OCI-LY3 (cell line): ENCODE data around the gene TUBB8B.
"Not testable (repeated sequence)": the region's sequence is repeated elsewhere in the genome, so short reads cannot be mapped to it uniquely, and the experiment has no call there.

Source experiments
- EZH2phosphoT487 ChIP-seq: fragments of 200-600 bp; shearing (Covaris generic); IDR thresholded peaks from 2 replicates; pipeline ENCODE4 v1.6.1; 2018; ENCODE audit warnings: antibody characterized with exemption, mixed run types, low read depth
- TF ChIP-seq, protein P1 (sequence below): fragments of 200-600, 300-600 bp; sonication (generic); IDR thresholded peaks from 2 replicates; pipeline ENCODE4 v1.5.1; 2014; ENCODE audit warnings: antibody characterized with exemption, low read length, low read depth

DNA sequence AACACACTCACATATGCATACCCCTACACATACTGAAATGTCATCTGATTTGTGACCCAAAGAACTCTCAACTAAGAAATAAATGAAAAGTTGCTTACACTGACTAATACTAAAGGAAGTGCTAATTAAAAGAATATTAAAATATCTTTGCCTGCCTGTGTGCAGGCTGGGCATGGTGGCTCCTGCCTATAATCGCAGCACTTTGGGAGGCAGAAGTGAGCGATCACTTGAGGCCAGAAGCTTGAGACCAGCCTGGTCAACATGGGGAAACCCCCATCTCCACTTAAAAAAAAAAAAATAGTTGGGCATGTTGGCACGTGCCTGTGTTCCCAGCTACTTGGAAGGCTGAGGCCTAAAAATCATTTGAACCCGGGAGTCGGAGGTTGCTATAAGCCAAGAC lies 14.9 kb upstream of the TUBB8B start:
- TF ChIP-seq, protein P1, sequence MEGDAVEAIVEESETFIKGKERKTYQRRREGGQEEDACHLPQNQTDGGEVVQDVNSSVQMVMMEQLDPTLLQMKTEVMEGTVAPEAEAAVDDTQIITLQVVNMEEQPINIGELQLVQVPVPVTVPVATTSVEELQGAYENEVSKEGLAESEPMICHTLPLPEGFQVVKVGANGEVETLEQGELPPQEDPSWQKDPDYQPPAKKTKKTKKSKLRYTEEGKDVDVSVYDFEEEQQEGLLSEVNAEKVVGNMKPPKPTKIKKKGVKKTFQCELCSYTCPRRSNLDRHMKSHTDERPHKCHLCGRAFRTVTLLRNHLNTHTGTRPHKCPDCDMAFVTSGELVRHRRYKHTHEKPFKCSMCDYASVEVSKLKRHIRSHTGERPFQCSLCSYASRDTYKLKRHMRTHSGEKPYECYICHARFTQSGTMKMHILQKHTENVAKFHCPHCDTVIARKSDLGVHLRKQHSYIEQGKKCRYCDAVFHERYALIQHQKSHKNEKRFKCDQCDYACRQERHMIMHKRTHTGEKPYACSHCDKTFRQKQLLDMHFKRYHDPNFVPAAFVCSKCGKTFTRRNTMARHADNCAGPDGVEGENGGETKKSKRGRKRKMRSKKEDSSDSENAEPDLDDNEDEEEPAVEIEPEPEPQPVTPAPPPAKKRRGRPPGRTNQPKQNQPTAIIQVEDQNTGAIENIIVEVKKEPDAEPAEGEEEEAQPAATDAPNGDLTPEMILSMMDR = not testable (repeated sequence)
- not testable (repeated sequence) for TF ChIP-seq EZH2phosphoT487
